ENCODE measurements around the gene RXRG. TPM values are rescaled to one million over a fixed set of nuclear protein-coding genes. Genes with fewer than 3 reads are reported as not detected.

RXRG gene
- total and polyA plus RNA-seq, 12 donors, result 0.17 to 2.4 (median 1.0) TPM; not detected in 2

GRCh38 chr1:165365341-165365740 is 79.6 kb downstream of the RXRG start:
- WGBS, 4 donors, result 24 to 49% (median 35%) methylated on average over 2 of the region's 2 CpGs
- Histone ChIP-seq H3K9me3 (replicated peaks in 1 of 3) (no peaks in the 10 kb centered on the region), H3K27ac (no peak overlapping the region), H3K4me1 (replicated peaks in 1 of 2) (no peaks in the 10 kb centered on the region), H3K36me3 (replicated peaks in 1 of 2) (no peaks in the 10 kb centered on the region), H3K4me3 (no peak overlapping the region), H3K27me3 (peaks cover 27% of the 10 kb centered on the region)
- no peak for DNase-seq
- TF ChIP-seq POLR2A (IDR thresholded peaks at IDR 0.05) (no peak), CTCF (IDR thresholded peaks at IDR 0.05) (no peak)
- intact Hi-C loops (cut with DNase I), result loop anchor here in 1 of 2 donors (10.0 kb wide), 1 partner anchor 221 kb away; no protein-coding TSS in a partner anchor

GRCh38 chr1:165364568-165365133 is 80.3 kb downstream of the RXRG start:
- Histone ChIP-seq H3K27me3 (peaks cover 23% of the 10 kb centered on the region), H3K4me1 (replicated peaks in 1 of 2) (no peaks in the 10 kb centered on the region), H3K27ac (no peak overlapping the region), H3K4me3 (no peak overlapping the region), H3K36me3 (replicated peaks in 1 of 2) (no peaks in the 10 kb centered on the region), H3K9me3 (replicated peaks in 1 of 3) (no peaks in the 10 kb centered on the region)
- DNase-seq, result no peak
- TF ChIP-seq CTCF (IDR thresholded peaks at IDR 0.05) (no peak), POLR2A (IDR thresholded peaks at IDR 0.05) (no peak)
- 34 to 46% (median 37%) methylated on average over 2 to 6 of the region's 6 CpGs for WGBS, 4 donors
- intact Hi-C loops (cut with DNase I), result loop anchor here in 1 of 2 donors (10.0 kb wide), 1 partner anchor 220 kb away; no protein-coding TSS in a partner anchor

GRCh38 chr1:165356876-165357275 is 88.0 kb downstream of the RXRG start:
- Histone ChIP-seq H3K27ac (no peak overlapping the region), H3K9me3 (replicated peaks in 1 of 3) (no peaks in the 10 kb centered on the region), H3K36me3 (replicated peaks in 1 of 2) (no peaks in the 10 kb centered on the region), H3K4me1 (replicated peaks in 1 of 2) (peaks cover 0 to 4% of the 10 kb centered on the region in 2 donors), H3K27me3 (peaks cover 69% of the 10 kb centered on the region), H3K4me3 (no peak overlapping the region)
- intact Hi-C loops (cut with DNase I), result no loop called here
- WGBS, 4 donors, result 18 to 32% (median 25%) methylated on average over 7 to 25 of the region's 25 CpGs
- TF ChIP-seq CTCF (IDR thresholded peaks at IDR 0.05) (no peak), POLR2A (IDR thresholded peaks at IDR 0.05) (no peak)
- DNase-seq, result no peak

- H3K4me1 ChIP-seq (replicated peaks in 1 of 2), result peaks cover 0 to 4% of the 10 kb centered on the region in 2 donors
- DNase-seq, result peak in 1 of 7 donors; percentile 22
- H3K27me3 ChIP-seq, result peaks cover 75% of the 10 kb centered on the region
- H3K27ac ChIP-seq, result no peak within 1 kb of the TSS
- peak within 1 kb of the TSS in 1 of 4 donors; percentile 26 for H3K4me3 ChIP-seq
- no peaks in the 10 kb centered on the region for H3K9me3 ChIP-seq (replicated peaks in 1 of 3)
- 1 to 3% (median 1%) methylated on average over 24 to 88 of the region's 88 CpGs for WGBS, 4 donors
- TF ChIP-seq POLR2A (IDR thresholded peaks at IDR 0.05), result no peak
- TF ChIP-seq CTCF (IDR thresholded peaks at IDR 0.05), result no peak
- no peaks in the 10 kb centered on the region for H3K36me3 ChIP-seq (replicated peaks in 1 of 2)
- intact Hi-C loops (cut with DNase I), result no loop called here
Measured at GRCh38 chr1:165355977-165356811, 88.7 kb downstream of the RXRG start, which contains the start of gene LMX1A. Gene LMX1A (minus strand): TSS chr1:165356715. CDS start chr1:165355559, 1,156 bp downstream.

Measured in adrenal gland (tissue), 12 donors.